RCC 7860 (cell line): ENCODE results near the gene EPC2.
A peak's percentile ranks its signal among the peaks of the same experiment; 100 is the strongest.
"Not testable (repeated sequence)": the region's sequence is repeated elsewhere in the genome, so short reads cannot be mapped to it uniquely, and the experiment has no call there.

Experiments
- DNase-seq: peaks from one replicate; pipeline ENCODE4 v3.0.0-alpha.2; 2015; ENCODE audit warnings: low spot score
- FAIRE-seq: peaks from 2 replicates; lab custom pipeline; 2012; peaks lifted over from hg19 to GRCh38; lab: Jason Lieb, UNC

The EPC2 gene

GRCh38 chr2:148640767-148641166 is 3.8 kb upstream of the EPC2 start:
- FAIRE-seq (no peak), DNase-seq (no peak)

- DNase-seq: no peak
- no peak for FAIRE-seq
These were observed 2.3 kb upstream of the EPC2 start for GRCh38 chr2:148642112-148642744.

- no peak for DNase-seq
- FAIRE-seq: no peak
These were observed 1.6 kb upstream of the EPC2 start for GRCh38 chr2:148642891-148643416.

- no peak for FAIRE-seq
These were observed 1.1 kb upstream of the EPC2 start for GRCh38 chr2:148643421-148643820.

GRCh38 chr2:148644883-148645538 is 460 bp downstream of the EPC2 start:
- FAIRE-seq: peak; percentile 63

More at GRCh38 chr2:148643421-148643820, 1.1 kb upstream of the EPC2 start:
- DNase-seq: no peak

GRCh38 chr2:148645539-148646230 is 1.1 kb downstream of the EPC2 start:
- DNase-seq (peak; percentile 80), FAIRE-seq (peak; percentile 91)

More at GRCh38 chr2:148644883-148645538, 460 bp downstream of the EPC2 start:
- peak; percentile 69 for DNase-seq

- no peak for FAIRE-seq
- no peak for DNase-seq
These were observed 1.6 kb downstream of the EPC2 start for GRCh38 chr2:148646231-148646559.

GRCh38 chr2:148647711-148648110 is 3.2 kb downstream of the EPC2 start:
- not testable (repeated sequence) for FAIRE-seq, DNase-seq

- FAIRE-seq: no peak
- DNase-seq: no peak
These were observed 5.4 kb downstream of the EPC2 start for GRCh38 chr2:148649936-148650335.

- FAIRE-seq: no peak
- DNase-seq: no peak
These were observed 6.3 kb downstream of the EPC2 start for GRCh38 chr2:148650881-148651280.

- no peak for FAIRE-seq
- DNase-seq: no peak
These were observed 7.4 kb downstream of the EPC2 start for GRCh38 chr2:148651972-148652371.

- FAIRE-seq (no peak), DNase-seq (no peak)
These were observed 8.9 kb downstream of the EPC2 start for GRCh38 chr2:148653437-148653836.

GRCh38 chr2:148654435-148654834 is 9.9 kb downstream of the EPC2 start:
- DNase-seq (no peak), FAIRE-seq (no peak)

- DNase-seq (no peak), FAIRE-seq (no peak)
These were observed 12.0 kb downstream of the EPC2 start for GRCh38 chr2:148656516-148656915.

- FAIRE-seq (peak; percentile 35), DNase-seq (peak; percentile 55)
These were observed 14.5 kb downstream of the EPC2 start for GRCh38 chr2:148658807-148659722.

- FAIRE-seq (no peak), DNase-seq (no peak)
These were observed 16.4 kb downstream of the EPC2 start for GRCh38 chr2:148660999-148661398.

GRCh38 chr2:148662332-148662731 is 17.8 kb downstream of the EPC2 start:
- not testable (repeated sequence) for FAIRE-seq, DNase-seq

- DNase-seq: no peak
- no peak for FAIRE-seq
These were observed 19.7 kb downstream of the EPC2 start for GRCh38 chr2:148664229-148664628.

- no peak for DNase-seq
- FAIRE-seq: no peak
These were observed 22.0 kb downstream of the EPC2 start for GRCh38 chr2:148666555-148666954.

- FAIRE-seq (no peak), DNase-seq (no peak)
These were observed 22.7 kb downstream of the EPC2 start for GRCh38 chr2:148667113-148667836.
